Karpas-422 (cell line): ENCODE data around the gene BLTP3B. TPM values are rescaled to one million over a fixed set of nuclear protein-coding genes. Genes with fewer than 3 reads are reported as not detected.

Source experiments
- DNase-seq: peaks from one replicate; pipeline ENCODE4 v3.0.0-alpha.2; 2015
- H2AFZ ChIP-seq: fragments of 200-600 bp; sonication (generic); 2 replicates; pipeline ENCODE4 v1.6.1; 2014; ENCODE audit warnings: antibody characterized with exemption, low read length, mixed read lengths
- H3K27ac ChIP-seq: fragments of 200-600 bp; sonication (generic); 2 replicates; pipeline ENCODE4 v1.5.1; 2014; ENCODE audit warnings: mild to moderate bottlenecking, low read length, moderate library complexity
- H3K27me3 ChIP-seq: fragments of 200-600 bp; sonication (generic); 2 replicates; pipeline ENCODE4 v1.6.1; 2014; ENCODE audit warnings: low read length, mixed read lengths
- H3K36me3 ChIP-seq: fragments of 200-600 bp; sonication (generic); 2 replicates; pipeline ENCODE4 v1.6.1; 2014; ENCODE audit warnings: low read length, mixed read lengths; ENCODE audit not compliant: insufficient read depth
- H3K4me1 ChIP-seq: fragments of 200-600 bp; sonication (generic); 2 replicates; pipeline ENCODE4 v1.6.1; 2014; ENCODE audit warnings: mild to moderate bottlenecking, low read length, mixed read lengths
- H3K4me2 ChIP-seq: fragments of 200-600 bp; sonication (generic); 2 replicates; pipeline ENCODE4 v1.6.1; 2014; ENCODE audit warnings: low read length, low read depth, mild to moderate bottlenecking; ENCODE audit not compliant: poor library complexity, severe bottlenecking
- H3K4me3 ChIP-seq: fragments of 200-600 bp; sonication (generic); 2 replicates; pipeline ENCODE4 v1.5.1; 2014; ENCODE audit warnings: mild to moderate bottlenecking, antibody characterized with exemption, low read length, mixed read lengths
- H3K79me2 ChIP-seq: fragments of 200-600 bp; sonication (generic); 2 replicates; pipeline ENCODE4 v1.6.1; 2014; ENCODE audit warnings: mild to moderate bottlenecking, low read length, mixed read lengths
- H3K9ac ChIP-seq: fragments of 200-600 bp; sonication (generic); 2 replicates; pipeline ENCODE4 v1.6.0; 2014; ENCODE audit warnings: low read length
- H3K9me2 ChIP-seq: fragments of 200-600 bp; sonication (generic), shearing (Covaris generic); replicated peaks from 2 replicates; pipeline ENCODE4 v1.6.0; 2014; ENCODE audit warnings: mild to moderate bottlenecking, low read length, moderate library complexity; ENCODE audit not compliant: insufficient read depth
- H3K9me3 ChIP-seq: fragments of 300-700, 200-600 bp; sonication (generic); 2 replicates; pipeline ENCODE4 v1.6.1; 2014; ENCODE audit warnings: low read length, mixed read lengths
- H4K20me1 ChIP-seq: fragments of 200-600 bp; sonication (generic); 2 replicates; pipeline ENCODE4 v1.6.1; 2014; ENCODE audit warnings: mild to moderate bottlenecking, antibody characterized with exemption, low read length, low read depth; ENCODE audit not compliant: insufficient read depth
- small RNA-seq: library from RNA; depleted of rRNA; stranded (forward); fragments of <200 nt; gene quantifications from one replicate; pipeline ENCODE3, GENCODE V24; 2014
- total RNA-seq: library from RNA; depleted of rRNA; stranded (reverse); fragments of >200 nt; shearing (Covaris generic); gene quantifications from 2 replicates; pipeline ENCODE4 v1.2.3, GENCODE V29; 2014; ENCODE audit warnings: low replicate concordance; rRNA removed

BLTP3B gene
- total RNA-seq, 1 experiment from 2014 or later, result 17.3 TPM

GRCh38 chr12:100115291-100115690, 27.4 kb downstream of the BLTP3B start:
- Histone ChIP-seq H3K36me3 (no peaks in the 10 kb centered on the region), H3K9me3 (no peaks in the 10 kb centered on the region; the same call in 1 of the 2 replicates), H3K4me1 (0 out of 2 replicates have a peak, but pooled peaks cover 2% of the 10 kb centered on the region)

GRCh38 chr12:100114574-100114973, 28.1 kb downstream of the BLTP3B start:
- Histone ChIP-seq H3K9me2 (no peaks in the 10 kb centered on the region), H3K79me2 (peaks cover 33% of the 10 kb centered on the region), H3K27ac (no peak overlapping the region)

More at GRCh38 chr12:100115291-100115690, 27.4 kb downstream of the BLTP3B start:
- no peak overlapping the region for H2AFZ ChIP-seq
- no peak overlapping the region for H3K4me2 ChIP-seq
- no peaks in the 10 kb centered on the region for H3K27me3 ChIP-seq
- H3K4me3 ChIP-seq, result no peak overlapping the region
- H4K20me1 ChIP-seq, result no peaks in the 10 kb centered on the region
- H3K27ac ChIP-seq, result no peak overlapping the region
- H3K9me2 ChIP-seq, result no peaks in the 10 kb centered on the region
- no peak overlapping the region for H3K9ac ChIP-seq
- no peak for DNase-seq
- peaks cover 37% of the 10 kb centered on the region for H3K79me2 ChIP-seq

GRCh38 chr12:100110276-100110675, 32.4 kb downstream of the BLTP3B start:
- Histone ChIP-seq H2AFZ (no peak overlapping the region), H3K36me3 (peaks cover 6% of the 10 kb centered on the region), H3K9ac (no peak overlapping the region), H3K4me3 (no peak overlapping the region), H3K27me3 (no peaks in the 10 kb centered on the region), H3K79me2 (peaks cover 28% of the 10 kb centered on the region), H3K27ac (no peak overlapping the region), H3K4me2 (no peak overlapping the region), H3K9me2 (no peaks in the 10 kb centered on the region), H3K9me3 (no peaks in the 10 kb centered on the region), H3K4me1 (0 out of 2 replicates have a peak, but pooled peaks cover 2% of the 10 kb centered on the region), H4K20me1 (no peaks in the 10 kb centered on the region)
- DNase-seq, result no peak

More at GRCh38 chr12:100114574-100114973, 28.1 kb downstream of the BLTP3B start:
- 0 out of 2 replicates have a peak, but pooled peaks cover 2% of the 10 kb centered on the region for H3K4me1 ChIP-seq
- H3K4me2 ChIP-seq, result no peak overlapping the region
- no peaks in the 10 kb centered on the region for H3K9me3 ChIP-seq
- H3K36me3 ChIP-seq, result no peaks in the 10 kb centered on the region
- H3K4me3 ChIP-seq, result no peak overlapping the region
- H3K9ac ChIP-seq, result no peak overlapping the region
- no peak overlapping the region for H2AFZ ChIP-seq
- H3K27me3 ChIP-seq, result no peaks in the 10 kb centered on the region
- no peaks in the 10 kb centered on the region for H4K20me1 ChIP-seq
- no peak for DNase-seq

GRCh38 chr12:100106861-100107260, 35.8 kb downstream of the BLTP3B start:
- peaks cover 27% of the 10 kb centered on the region for H3K79me2 ChIP-seq
- H3K4me1 ChIP-seq, result no peaks in the 10 kb centered on the region
- no peak overlapping the region for H3K4me2 ChIP-seq
- no peaks in the 10 kb centered on the region for H3K9me2 ChIP-seq
- H3K9ac ChIP-seq, result no peak overlapping the region
- no peak for DNase-seq
- no peaks in the 10 kb centered on the region for H3K27me3 ChIP-seq
- no peak overlapping the region for H2AFZ ChIP-seq
- H3K27ac ChIP-seq, result no peak overlapping the region
- no peak overlapping the region for H3K4me3 ChIP-seq
- no peaks in the 10 kb centered on the region for H3K9me3 ChIP-seq
- peaks cover 6% of the 10 kb centered on the region for H3K36me3 ChIP-seq
- H4K20me1 ChIP-seq, result no peaks in the 10 kb centered on the region

- no peaks in the 10 kb centered on the region for H4K20me1 ChIP-seq
Observed at GRCh38 chr12:100105661-100106060, 37.0 kb downstream of the BLTP3B start.

DNA sequence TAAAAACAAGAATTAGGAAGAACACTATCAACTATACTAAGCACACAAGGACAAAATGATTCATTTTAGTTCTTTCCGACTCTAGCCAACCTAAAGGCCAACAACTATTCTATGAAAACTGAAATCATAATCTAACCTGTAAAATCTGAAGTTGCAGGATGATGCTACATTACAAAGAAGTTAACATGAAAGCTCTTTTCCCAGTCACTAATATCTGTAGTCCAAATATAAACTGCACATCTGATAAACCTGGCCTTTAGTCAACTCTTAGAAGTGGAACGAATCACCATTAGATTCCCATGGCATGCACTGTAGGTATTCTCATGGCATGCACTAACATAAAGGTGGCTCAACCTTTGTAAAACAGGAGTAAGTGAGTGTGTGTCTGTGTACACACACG, 41.7 kb downstream of the BLTP3B start:
- H3K9ac ChIP-seq, result no peak overlapping the region
- no peaks in the 10 kb centered on the region for H3K9me2 ChIP-seq
- H2AFZ ChIP-seq, result no peak overlapping the region
- DNase-seq, result no peak
- H4K20me1 ChIP-seq, result no peaks in the 10 kb centered on the region
- H3K27ac ChIP-seq, result no peak overlapping the region
- H3K36me3 ChIP-seq, result no peaks in the 10 kb centered on the region
- no peaks in the 10 kb centered on the region for H3K27me3 ChIP-seq
- H3K4me3 ChIP-seq, result no peak overlapping the region
- H3K4me2 ChIP-seq, result no peak overlapping the region
- no peaks in the 10 kb centered on the region for H3K9me3 ChIP-seq
- H3K4me1 ChIP-seq, result no peaks in the 10 kb centered on the region
- H3K79me2 ChIP-seq, result peaks cover 11% of the 10 kb centered on the region; the same call in 1 of the 2 replicates

More at GRCh38 chr12:100105661-100106060, 37.0 kb downstream of the BLTP3B start:
- no peaks in the 10 kb centered on the region for H3K27me3 ChIP-seq
- H3K36me3 ChIP-seq, result peaks cover 6% of the 10 kb centered on the region
- no peak overlapping the region for H3K4me2 ChIP-seq
- H3K4me1 ChIP-seq, result no peaks in the 10 kb centered on the region
- peaks cover 24% of the 10 kb centered on the region for H3K79me2 ChIP-seq
- H3K9me3 ChIP-seq, result no peaks in the 10 kb centered on the region
- H3K27ac ChIP-seq, result no peak overlapping the region
- no peak overlapping the region for H3K9ac ChIP-seq
- DNase-seq, result no peak
- H2AFZ ChIP-seq, result no peak overlapping the region
- no peak overlapping the region for H3K4me3 ChIP-seq
- H3K9me2 ChIP-seq, result no peaks in the 10 kb centered on the region

Small RNAs within 50 kb of the gene (small RNA-seq; reads per million reads assigned to genes)
- gene MIR1827, result not detected
- gene RN7SL176P, result not detected

Other genes starting within 250 kb of the BLTP3B start
- gene ANKS1B, start 157.9 kb downstream of the BLTP3B start, total RNA-seq, result 13.3 and 23.4 TPM in 2 replicates
- gene ACTR6, start 57.9 kb upstream of the BLTP3B start, total RNA-seq, result 13.9 and 38.8 TPM in 2 replicates
- 1.9 and 6.2 TPM in 2 replicates for gene DEPDC4, start 124.2 kb upstream of the BLTP3B start, total RNA-seq
- gene SCYL2, start 124.3 kb upstream of the BLTP3B start, total RNA-seq, result 43.9 and 96.2 TPM in 2 replicates
- gene SLC17A8, start 214.2 kb upstream of the BLTP3B start, total RNA-seq, result 0.15 TPM in 1 of 2 replicates, not detected in the other